ENCODE measurements around the gene UBE2J1.

DNA sequence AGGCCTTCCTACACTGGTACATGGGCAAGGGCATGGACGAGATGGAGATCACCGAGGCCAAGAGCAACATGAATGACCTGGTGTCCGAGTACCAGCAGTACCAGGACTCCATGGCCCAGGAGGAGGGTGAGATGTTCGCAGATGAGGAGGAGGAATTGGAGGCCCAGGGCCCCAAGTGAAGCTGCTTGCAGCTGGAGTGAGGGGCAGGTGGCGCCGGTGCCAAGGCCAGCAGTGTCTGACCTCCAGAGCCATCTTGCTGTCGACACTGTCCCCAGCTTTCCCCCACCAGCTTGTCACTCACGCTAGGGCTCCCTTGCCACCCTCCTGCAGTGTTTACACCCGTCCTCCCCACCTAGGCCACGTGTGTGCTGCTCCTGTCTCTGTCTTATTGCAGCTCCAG lies 49.6 kb downstream of the UBE2J1 start:
- no peak for TF ChIP-seq POLR2A (IDR thresholded peaks at IDR 0.05; ENCODE audit: low read depth, low read length)
- no peak for TF ChIP-seq POU2F2 (IDR thresholded peaks at IDR 0.05; ENCODE audit: low read depth, low read length)
- TF ChIP-seq POLR2AphosphoS5 (IDR thresholded peaks at IDR 0.05; ENCODE audit: low read depth, low read length) = no peak
